ENCODE data around the gene TTLL1.

DNA sequence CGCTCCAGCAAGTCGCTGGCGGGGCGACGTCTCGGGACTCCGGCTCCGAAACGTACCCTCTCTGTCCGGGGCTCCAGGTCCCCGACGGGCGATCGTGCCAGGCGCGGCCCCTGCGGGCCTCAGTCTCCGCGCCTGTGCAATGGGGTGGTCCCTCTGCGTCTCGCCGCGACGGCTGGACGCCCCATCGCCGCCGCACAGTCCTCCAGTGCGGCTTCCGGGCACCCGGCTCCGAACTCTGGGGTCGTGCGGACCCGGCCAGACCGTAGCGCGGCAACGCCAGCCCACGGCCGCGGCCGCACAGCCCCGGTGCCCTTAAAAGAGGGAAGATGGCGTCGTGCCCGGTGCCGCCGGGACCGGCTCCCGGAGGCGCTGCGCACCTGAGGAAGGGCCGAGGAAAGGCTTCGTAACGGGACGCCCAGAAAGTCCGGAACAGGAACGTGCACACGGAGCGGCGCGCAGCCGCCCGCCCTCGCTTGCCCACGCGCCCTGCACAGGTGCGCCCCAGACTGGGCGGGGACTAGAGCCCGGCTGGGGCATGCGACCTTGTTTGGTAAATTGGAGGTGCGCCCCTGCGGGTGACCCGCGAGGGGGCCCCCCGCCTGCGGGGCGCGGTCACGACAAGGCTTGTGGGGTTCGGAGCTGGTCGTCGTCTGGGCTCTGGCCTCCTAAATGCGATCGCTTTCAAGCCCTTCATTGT, 21.9 kb upstream of the TTLL1 start:
- peak in 1 of 2 donors; percentile 2 for TF ChIP-seq POLR2A (IDR thresholded peaks at IDR 0.05)
- TF ChIP-seq, protein P1, sequence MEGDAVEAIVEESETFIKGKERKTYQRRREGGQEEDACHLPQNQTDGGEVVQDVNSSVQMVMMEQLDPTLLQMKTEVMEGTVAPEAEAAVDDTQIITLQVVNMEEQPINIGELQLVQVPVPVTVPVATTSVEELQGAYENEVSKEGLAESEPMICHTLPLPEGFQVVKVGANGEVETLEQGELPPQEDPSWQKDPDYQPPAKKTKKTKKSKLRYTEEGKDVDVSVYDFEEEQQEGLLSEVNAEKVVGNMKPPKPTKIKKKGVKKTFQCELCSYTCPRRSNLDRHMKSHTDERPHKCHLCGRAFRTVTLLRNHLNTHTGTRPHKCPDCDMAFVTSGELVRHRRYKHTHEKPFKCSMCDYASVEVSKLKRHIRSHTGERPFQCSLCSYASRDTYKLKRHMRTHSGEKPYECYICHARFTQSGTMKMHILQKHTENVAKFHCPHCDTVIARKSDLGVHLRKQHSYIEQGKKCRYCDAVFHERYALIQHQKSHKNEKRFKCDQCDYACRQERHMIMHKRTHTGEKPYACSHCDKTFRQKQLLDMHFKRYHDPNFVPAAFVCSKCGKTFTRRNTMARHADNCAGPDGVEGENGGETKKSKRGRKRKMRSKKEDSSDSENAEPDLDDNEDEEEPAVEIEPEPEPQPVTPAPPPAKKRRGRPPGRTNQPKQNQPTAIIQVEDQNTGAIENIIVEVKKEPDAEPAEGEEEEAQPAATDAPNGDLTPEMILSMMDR (IDR thresholded peaks at IDR 0.05) = no peak

Measured in thyroid gland (tissue), 4 donors.